ENCODE data around the gene ZNF213.

GRCh38 chr16:3141781-3142311, 7.0 kb downstream of the ZNF213 start:
- no peak for TF ChIP-seq CTCF (IDR thresholded peaks at IDR 0.05; ENCODE audit: low read depth, low read length)
- no peak for TF ChIP-seq MYC (IDR thresholded peaks at IDR 0.05; ENCODE audit: low read depth, low read length)
- no peak for TF ChIP-seq POLR2A (IDR thresholded peaks at IDR 0.05; ENCODE audit: extremely low read depth, insufficient read length)

Data from NB4 (cell line).